HUES48 (cell line): ENCODE data around the gene TECTB.

ENCODE experiments used
- H3K27ac ChIP-seq: one replicate; pipeline ENCODE4 v1.7.0; 2013; ENCODE audit warnings: low read depth, low read length, inconsistent platforms
- H3K27me3 ChIP-seq: 2 replicates; pipeline ENCODE4 v1.6.1; 2013; ENCODE audit warnings: mild to moderate bottlenecking, low read length; ENCODE audit not compliant: control insufficient read depth, insufficient read depth
- H3K36me3 ChIP-seq: 2 replicates; pipeline ENCODE4 v1.6.1; 2013; ENCODE audit warnings: low read length; ENCODE audit not compliant: control insufficient read depth, insufficient read depth
- H3K4me1 ChIP-seq: 2 replicates; pipeline ENCODE4 v1.6.1; 2013; ENCODE audit warnings: mild to moderate bottlenecking, low read length; ENCODE audit not compliant: control insufficient read depth, insufficient read depth
- H3K4me3 ChIP-seq: 2 replicates; pipeline ENCODE4 v1.5.1; 2013; ENCODE audit warnings: mild to moderate bottlenecking, low read depth, low read length
- H3K9ac ChIP-seq: 2 replicates; pipeline ENCODE4 v1.6.1; 2013; ENCODE audit warnings: mild to moderate bottlenecking, low read depth, low read length, moderate library complexity
- H3K9me3 ChIP-seq: 2 replicates; pipeline ENCODE4 v1.6.1; 2013; ENCODE audit warnings: low read length; ENCODE audit not compliant: control insufficient read depth, insufficient read depth

Gene TECTB

DNA sequence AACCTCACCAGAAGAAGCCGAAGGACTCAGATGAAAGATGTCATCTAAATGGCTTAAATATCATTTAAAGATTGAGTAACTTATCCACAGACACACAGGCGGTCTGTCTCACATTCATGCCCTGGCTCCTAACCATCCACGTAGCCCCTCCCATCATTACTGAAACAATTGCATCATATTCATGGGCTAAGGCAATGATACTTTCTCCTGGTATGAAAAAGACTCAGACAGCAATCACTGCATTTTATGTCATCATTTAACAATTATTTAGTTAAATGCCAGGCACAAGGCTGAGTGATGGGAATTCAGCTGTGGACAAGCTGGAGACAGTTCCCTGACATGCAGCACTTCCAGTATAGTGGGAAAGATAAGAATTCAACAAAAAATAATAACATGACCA is 11.2 kb upstream of the TECTB start:
- Histone ChIP-seq H3K4me1 (no peaks in the 10 kb centered on the region), H3K27ac (no peak overlapping the region)

DNA sequence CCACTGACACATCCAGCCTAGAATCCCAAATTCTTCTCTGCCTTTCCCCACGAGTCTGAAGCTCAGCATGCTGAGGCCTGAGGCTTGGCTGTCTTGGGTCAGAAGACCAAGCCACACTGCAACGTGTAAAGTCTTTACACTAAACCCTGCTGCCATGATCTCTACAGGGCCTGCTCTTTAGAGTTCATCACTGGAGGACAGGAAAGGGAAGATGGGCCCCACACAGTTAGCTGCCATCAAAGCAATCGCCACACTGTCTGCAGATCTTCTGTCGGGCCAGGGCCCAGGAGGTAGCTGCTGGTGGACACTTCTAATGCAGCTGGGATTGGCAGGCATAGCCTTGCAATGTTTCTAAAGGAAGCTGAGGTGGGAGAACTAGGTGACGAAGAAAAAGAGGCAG is 8.4 kb upstream of the TECTB start:
- H3K27ac ChIP-seq = no peak overlapping the region
- peaks cover 14% of the 10 kb centered on the region for H3K4me1 ChIP-seq
- no peaks in the 10 kb centered on the region for H3K27me3 ChIP-seq
- H3K4me3 ChIP-seq = no peak overlapping the region
- no peak overlapping the region for H3K9ac ChIP-seq
- no peaks in the 10 kb centered on the region for H3K9me3 ChIP-seq
- no peaks in the 10 kb centered on the region for H3K36me3 ChIP-seq

More for the DNA sequence above, 11.2 kb upstream of the TECTB start:
- no peaks in the 10 kb centered on the region for H3K36me3 ChIP-seq
- no peaks in the 10 kb centered on the region for H3K9me3 ChIP-seq
- H3K27me3 ChIP-seq = no peaks in the 10 kb centered on the region
- H3K9ac ChIP-seq = no peak overlapping the region
- no peak overlapping the region for H3K4me3 ChIP-seq

- peaks cover 17% of the 10 kb centered on the region for H3K4me1 ChIP-seq
- H3K9me3 ChIP-seq = no peaks in the 10 kb centered on the region
- no peak overlapping the region for H3K27ac ChIP-seq
- H3K36me3 ChIP-seq = no peaks in the 10 kb centered on the region
- no peaks in the 10 kb centered on the region for H3K27me3 ChIP-seq
- no peak overlapping the region for H3K9ac ChIP-seq
- H3K4me3 ChIP-seq = no peak overlapping the region
Measured at GRCh38 chr10:112275512-112276245, 7.5 kb upstream of the TECTB start.

- peak overlapping the region; percentile 81 for H3K27ac ChIP-seq
- H3K4me1 ChIP-seq = peaks cover 17% of the 10 kb centered on the region
- no peaks in the 10 kb centered on the region for H3K36me3 ChIP-seq
- no peaks in the 10 kb centered on the region for H3K9me3 ChIP-seq
- H3K27me3 ChIP-seq = no peaks in the 10 kb centered on the region
- no peak overlapping the region for H3K9ac ChIP-seq
- peak overlapping the region; percentile 37; the same call in 1 of the 2 replicates for H3K4me3 ChIP-seq
Measured at GRCh38 chr10:112278871-112279270, 4.3 kb upstream of the TECTB start.

DNA sequence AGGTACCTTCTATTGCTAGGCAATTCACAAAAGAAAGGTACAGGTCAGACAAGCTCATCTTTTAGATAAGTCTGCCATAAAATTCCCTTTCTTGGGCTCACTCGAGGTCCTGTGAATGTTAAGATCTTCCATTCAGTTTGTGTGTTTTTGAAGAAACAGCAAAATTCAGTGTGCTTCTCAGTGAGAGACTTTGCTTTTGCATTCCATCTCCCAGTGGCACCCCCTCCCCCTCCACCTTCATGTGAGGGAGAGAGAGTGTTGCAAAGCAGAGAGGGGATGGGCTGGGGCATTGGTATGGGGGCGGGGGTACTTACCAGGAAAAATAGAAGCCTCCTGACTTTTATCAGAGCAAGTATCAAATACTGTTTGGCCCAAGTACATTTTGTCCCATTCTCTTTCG is 3.8 kb upstream of the TECTB start:
- H3K27me3 ChIP-seq = no peaks in the 10 kb centered on the region
- H3K36me3 ChIP-seq = no peaks in the 10 kb centered on the region
- H3K9ac ChIP-seq = no peak overlapping the region
- H3K9me3 ChIP-seq = no peaks in the 10 kb centered on the region
- H3K4me1 ChIP-seq = peaks cover 17% of the 10 kb centered on the region
- H3K4me3 ChIP-seq = peak overlapping the region; percentile 37; the same call in 1 of the 2 replicates
- peak overlapping the region; percentile 81 for H3K27ac ChIP-seq

DNA sequence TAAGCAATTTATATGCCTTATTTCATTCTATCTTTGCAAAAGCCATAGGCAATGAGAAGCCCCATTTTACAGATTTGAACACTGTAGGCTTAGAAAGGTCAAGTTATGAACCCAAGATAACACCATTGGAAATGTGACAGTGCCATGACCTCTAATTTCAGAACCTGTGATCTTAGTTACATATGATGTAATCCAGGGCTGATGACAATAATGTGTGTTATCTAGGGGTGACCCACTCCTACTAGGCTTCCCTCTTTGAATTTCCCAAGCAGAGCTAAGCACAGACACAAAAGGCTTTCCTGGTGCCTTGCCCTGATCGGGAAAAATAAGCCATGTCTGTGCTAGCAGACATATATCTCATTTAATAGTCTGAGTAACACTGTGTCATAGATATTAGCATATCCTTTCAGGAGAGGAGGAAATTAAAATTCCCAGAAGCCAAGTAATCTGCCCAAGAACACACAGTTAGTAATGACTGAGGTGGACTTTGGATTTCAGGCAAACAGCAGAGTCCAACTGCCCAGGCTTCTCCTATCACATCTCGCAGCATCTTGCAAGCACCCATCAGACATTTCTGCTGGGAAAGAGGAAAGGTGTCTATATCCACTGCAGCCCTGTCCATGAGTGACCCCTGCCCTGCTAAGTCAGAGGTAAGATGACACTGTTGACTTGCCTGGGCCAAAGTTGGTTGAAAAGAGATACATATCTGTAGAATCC is 2.8 kb upstream of the TECTB start:
- Histone ChIP-seq H3K4me1 (peaks cover 17% of the 10 kb centered on the region), H3K36me3 (no peaks in the 10 kb centered on the region), H3K4me3 (no peak overlapping the region), H3K9me3 (no peaks in the 10 kb centered on the region), H3K27me3 (no peaks in the 10 kb centered on the region), H3K9ac (no peak overlapping the region), H3K27ac (no peak overlapping the region)

GRCh38 chr10:112282086-112282485 is 1.1 kb upstream of the TECTB start:
- peaks cover 17% of the 10 kb centered on the region for H3K4me1 ChIP-seq
- no peak overlapping the region for H3K4me3 ChIP-seq
- no peak overlapping the region for H3K9ac ChIP-seq
- H3K27ac ChIP-seq = no peak overlapping the region
- H3K9me3 ChIP-seq = no peaks in the 10 kb centered on the region
- H3K27me3 ChIP-seq = peaks cover 3% of the 10 kb centered on the region; the same call in 1 of the 2 replicates
- no peaks in the 10 kb centered on the region for H3K36me3 ChIP-seq

GRCh38 chr10:112286837-112287818 is 3.9 kb downstream of the TECTB start:
- Histone ChIP-seq H3K9ac (no peak overlapping the region), H3K36me3 (no peaks in the 10 kb centered on the region), H3K27ac (no peak overlapping the region)

DNA sequence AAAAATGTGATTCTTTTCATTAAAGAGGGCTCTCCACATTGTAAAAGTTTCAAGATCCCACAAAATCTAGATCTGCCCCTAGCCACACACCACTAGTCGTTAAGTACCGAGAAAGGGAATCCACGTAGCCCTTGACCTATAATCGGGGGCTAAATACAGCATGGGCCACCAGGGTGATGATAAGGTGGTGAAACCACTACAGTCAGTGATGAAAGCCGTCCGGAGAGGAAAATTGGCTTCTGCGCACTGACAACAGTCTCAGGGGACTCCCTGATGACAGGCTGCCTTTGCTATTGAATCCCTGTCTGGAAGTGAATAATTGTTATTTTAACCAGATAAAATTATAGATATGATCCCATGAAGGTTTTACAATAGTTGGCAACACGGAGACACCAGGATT is 4.6 kb downstream of the TECTB start:
- H3K36me3 ChIP-seq = no peaks in the 10 kb centered on the region
- 0 out of 2 replicates have a peak, but pooled peaks cover 7% of the 10 kb centered on the region for H3K4me1 ChIP-seq
- no peaks in the 10 kb centered on the region for H3K9me3 ChIP-seq
- no peak overlapping the region for H3K27ac ChIP-seq
- no peak overlapping the region for H3K9ac ChIP-seq
- no peak overlapping the region for H3K4me3 ChIP-seq
- peaks cover 9% of the 10 kb centered on the region for H3K27me3 ChIP-seq

More at GRCh38 chr10:112286837-112287818, 3.9 kb downstream of the TECTB start:
- Histone ChIP-seq H3K4me3 (no peak overlapping the region), H3K4me1 (0 out of 2 replicates have a peak, but pooled peaks cover 7% of the 10 kb centered on the region), H3K9me3 (no peaks in the 10 kb centered on the region), H3K27me3 (peaks cover 9% of the 10 kb centered on the region)

GRCh38 chr10:112288486-112288885 is 5.3 kb downstream of the TECTB start:
- 0 out of 2 replicates have a peak, but pooled peaks cover 7% of the 10 kb centered on the region for H3K4me1 ChIP-seq
- peaks cover 9% of the 10 kb centered on the region for H3K27me3 ChIP-seq
- H3K9me3 ChIP-seq = no peaks in the 10 kb centered on the region
- no peaks in the 10 kb centered on the region for H3K36me3 ChIP-seq
- H3K27ac ChIP-seq = no peak overlapping the region
- no peak overlapping the region for H3K9ac ChIP-seq
- H3K4me3 ChIP-seq = no peak overlapping the region
